Upper lobe of left lung (tissue), 4 donors: ENCODE data around the gene LIPC.

ENCODE experiments used
- CTCF ChIP-seq, 6 experiments: fragments of 450-650 bp in 4 of 6; fragments of 200-600 bp in 2 of 6; sonication (generic) in 2 of 6; IDR thresholded peaks; one replicate each; pipeline ENCODE4 v1.5.1; 2016 to 2019; ENCODE audit warnings: antibody characterized with exemption in 6 of 6
- POLR2A ChIP-seq, 4 donors: fragments of 450-650 bp; IDR thresholded peaks; one replicate each; pipeline ENCODE4 v1.5.1; 2016 to 2017; ENCODE audit warnings: antibody characterized with exemption in 4 of 4, mild to moderate bottlenecking in 2 of 4
- POLR2AphosphoS5 ChIP-seq, 2 donors: sonication (generic); formaldehyde crosslinking; IDR thresholded peaks; one replicate each; pipeline ENCODE4 v1.5.1; 2017; ENCODE audit warnings: antibody characterized with exemption in 2 of 2

- TF ChIP-seq POLR2A (IDR thresholded peaks at IDR 0.05) (no peak), CTCF (IDR thresholded peaks at IDR 0.05) (no peak), POLR2AphosphoS5 (IDR thresholded peaks at IDR 0.05) (no peak)
These were observed 13.7 kb upstream of the LIPC start for GRCh38 chr15:58418135-58418534.
